HG03060 (cell line): Measurements from ENCODE around the gene CHN1.

Source experiments
- ATAC-seq: cut with Tn5 transposase; IDR thresholded peaks from one replicate; pipeline ENCODE4 v1.9.1; 2021; ENCODE audit warnings: low read depth, moderate number of reproducible peaks; ENCODE audit not compliant: unreplicated experiment

The CHN1 gene

GRCh38 chr2:174977364-174977763 is 27.8 kb downstream of the CHN1 start:
- no peak for ATAC-seq

- ATAC-seq: no peak
Observed at GRCh38 chr2:174974131-174974530, 31.1 kb downstream of the CHN1 start.

GRCh38 chr2:174972924-174973323 is 32.3 kb downstream of the CHN1 start:
- no peak for ATAC-seq

- ATAC-seq: no peak
Observed at GRCh38 chr2:174971868-174972781, 33.1 kb downstream of the CHN1 start.

- no peak for ATAC-seq
Observed at GRCh38 chr2:174970092-174970491, 35.1 kb downstream of the CHN1 start.

GRCh38 chr2:174969091-174969734 is 36.0 kb downstream of the CHN1 start:
- ATAC-seq: no peak

GRCh38 chr2:174967691-174968260 is 37.4 kb downstream of the CHN1 start:
- no peak for ATAC-seq

GRCh38 chr2:174967086-174967485 is 38.1 kb downstream of the CHN1 start:
- no peak for ATAC-seq

GRCh38 chr2:174965992-174966744 is 39.0 kb downstream of the CHN1 start:
- ATAC-seq: no peak

- no peak for ATAC-seq
Observed at GRCh38 chr2:174965551-174965950, 39.6 kb downstream of the CHN1 start.

GRCh38 chr2:174964404-174964803 is 40.8 kb downstream of the CHN1 start:
- no peak for ATAC-seq

GRCh38 chr2:174963437-174964400 is 41.5 kb downstream of the CHN1 start:
- no peak for ATAC-seq

- ATAC-seq: no peak
Observed at GRCh38 chr2:174959787-174960186, 45.4 kb downstream of the CHN1 start.

- ATAC-seq: no peak
Observed at GRCh38 chr2:174957050-174957449, 48.1 kb downstream of the CHN1 start.

- ATAC-seq: no peak
Observed at GRCh38 chr2:174952607-174953006, 52.6 kb downstream of the CHN1 start.

- no peak for ATAC-seq
Observed at GRCh38 chr2:174951745-174952144, 53.4 kb downstream of the CHN1 start.

- ATAC-seq: no peak
Observed at GRCh38 chr2:174949988-174950687, 55.0 kb downstream of the CHN1 start.

GRCh38 chr2:174945601-174946260 is 59.5 kb downstream of the CHN1 start:
- ATAC-seq: no peak

GRCh38 chr2:174939046-174939445 is 66.1 kb downstream of the CHN1 start:
- ATAC-seq: no peak
